Smooth muscle cell (in vitro differentiated cells): ENCODE results near the gene LPP. TPM values are rescaled to one million over a fixed set of nuclear protein-coding genes. Genes with fewer than 3 reads are reported as not detected.

ENCODE experiments used
- DNase-seq: peaks from one replicate; lab custom pipeline; 2025; ENCODE audit not compliant: unreplicated experiment; lab: John Stamatoyannopoulos, UW
- H2AFZ ChIP-seq: fragments of 200-600 bp; sonication (generic); 2 replicates; pipeline ENCODE4 v1.6.0; 2016; ENCODE audit warnings: antibody characterized with exemption, low read depth, mild to moderate bottlenecking
- H3F3A ChIP-seq: fragments of 200-600 bp; sonication (generic); 2 replicates; pipeline ENCODE4 v1.6.0; 2017; ENCODE audit warnings: antibody characterized with exemption, low read depth
- H3K27ac ChIP-seq: fragments of 200-600 bp; sonication (generic); 2 replicates; pipeline ENCODE4 v1.5.1; 2016; ENCODE audit warnings: low read depth, mild to moderate bottlenecking
- H3K27me3 ChIP-seq: fragments of 200-600 bp; sonication (generic); 2 replicates; pipeline ENCODE4 v1.6.1; 2016; ENCODE audit warnings: low read depth, mild to moderate bottlenecking
- H3K36me3 ChIP-seq: fragments of 200-600 bp; sonication (generic); 2 replicates; pipeline ENCODE4 v1.5.1; 2016; ENCODE audit warnings: low read depth
- H3K4me1 ChIP-seq: fragments of 200-600 bp; sonication (generic); 2 replicates; pipeline ENCODE4 v1.5.1; 2016; ENCODE audit warnings: low read depth
- H3K4me2 ChIP-seq: fragments of 200-600 bp; sonication (generic); 2 replicates; pipeline ENCODE4 v1.6.0; 2016; ENCODE audit warnings: mild to moderate bottlenecking
- H3K4me3 ChIP-seq: fragments of 200-600 bp; sonication (generic); 2 replicates; pipeline ENCODE4 v1.5.1; 2016; ENCODE audit warnings: mild to moderate bottlenecking
- H3K79me2 ChIP-seq: fragments of 200-600 bp; sonication (generic); 2 replicates; pipeline ENCODE4 v1.6.0; 2016; ENCODE audit warnings: low read depth, mild to moderate bottlenecking
- H3K9ac ChIP-seq: fragments of 200-600 bp; sonication (generic); 2 replicates; pipeline ENCODE4 v1.6.0; 2016; ENCODE audit warnings: low read depth
- H3K9me3 ChIP-seq: fragments of 200-600 bp; sonication (generic); replicated peaks from 2 replicates; pipeline ENCODE4 v1.5.1; 2016; ENCODE audit warnings: low read depth
- H4K20me1 ChIP-seq: fragments of 200-600 bp; sonication (generic); 2 replicates; pipeline ENCODE4 v1.6.0; 2016; ENCODE audit warnings: low read depth
- CTCF ChIP-seq: fragments of 200-600 bp; sonication (generic); IDR thresholded peaks from 2 replicates; pipeline ENCODE4 v1.5.1; 2017; ENCODE audit warnings: borderline replicate concordance, mild to moderate bottlenecking, antibody characterized with exemption; ENCODE audit not compliant: insufficient read depth, poor library complexity, severe bottlenecking
- WGBS: methylation state at CpG from one replicate; pipeline ENCODE4 v1.1.7; 2016; ENCODE audit warnings: low lambda C conversion rate; 5-methylcytosine and 5-hydroxymethylcytosine counted together
- polyA plus RNA-seq: library from polyadenylated mRNA; unstranded; fragments of >200 nt; fragmentation: Nextera tagmentation; extraction: Ambion mirVana; gene quantifications from 2 replicates; pipeline ENCODE4 v1.2.1, GENCODE V29; 2016
- total RNA-seq: library from RNA; depleted of rRNA; stranded (reverse); fragments of >200 nt; gene quantifications from 2 replicates; pipeline ENCODE4 v1.2.3, GENCODE V29; 2014

LPP gene
- total and polyA plus RNA-seq, 2 experiments from 2014 or later, result 42.3 to 128 TPM

GRCh38 chr3:188931036-188931435, 777.1 kb downstream of the LPP start:
- 41% methylated on average over 3 of the region's 3 CpGs for WGBS
- Histone ChIP-seq H3K9ac (no peak overlapping the region), H3K79me2 (no peaks in the 10 kb centered on the region), H3K9me3 (no peaks in the 10 kb centered on the region), H3K4me2 (no peak overlapping the region), H3K4me1 (no peaks in the 10 kb centered on the region), H2AFZ (no peak overlapping the region), H3K4me3 (no peak overlapping the region), H4K20me1 (no peaks in the 10 kb centered on the region), H3K27me3 (no peaks in the 10 kb centered on the region), H3F3A (no peaks in the 10 kb centered on the region), H3K36me3 (no peaks in the 10 kb centered on the region), H3K27ac (no peak overlapping the region)
- no peak for TF ChIP-seq CTCF
- no peak for DNase-seq

DNA sequence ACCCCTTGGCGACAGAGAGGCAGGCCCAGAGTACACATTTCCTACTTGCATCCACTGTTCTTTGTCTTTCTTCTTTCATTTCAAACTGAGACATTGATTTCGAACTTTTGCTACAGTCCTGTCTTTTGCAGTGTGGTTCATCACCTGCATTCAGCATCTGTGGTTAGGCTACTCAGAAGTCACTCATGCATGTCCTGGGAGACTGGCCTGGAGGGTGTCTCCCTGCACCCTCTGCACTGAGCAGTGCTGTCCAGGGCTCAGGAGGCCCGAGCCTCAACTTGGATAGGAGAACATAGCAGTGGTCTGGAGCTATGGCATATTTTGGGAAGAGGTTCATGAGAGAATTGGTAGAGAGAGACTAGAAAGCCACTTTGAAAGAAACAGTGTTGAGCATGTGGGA, 777.6 kb downstream of the LPP start:
- Histone ChIP-seq H3K36me3 (no peaks in the 10 kb centered on the region), H4K20me1 (no peaks in the 10 kb centered on the region), H3K4me1 (no peaks in the 10 kb centered on the region), H2AFZ (no peak overlapping the region), H3K9ac (no peak overlapping the region), H3K4me3 (no peak overlapping the region), H3K9me3 (no peaks in the 10 kb centered on the region), H3K79me2 (no peaks in the 10 kb centered on the region), H3K4me2 (no peak overlapping the region), H3K27ac (no peak overlapping the region), H3K27me3 (no peaks in the 10 kb centered on the region), H3F3A (no peaks in the 10 kb centered on the region)
- WGBS, result 87% methylated on average over 3 of the region's 3 CpGs
- no peak for DNase-seq
- TF ChIP-seq CTCF, result no peak

- no peak overlapping the region for H3K9ac ChIP-seq
- no peak for TF ChIP-seq CTCF
- WGBS, result 95% methylated on average over 5 of the region's 5 CpGs
- no peak for DNase-seq
- H2AFZ ChIP-seq, result no peak overlapping the region
- no peaks in the 10 kb centered on the region for H3K36me3 ChIP-seq
- no peaks in the 10 kb centered on the region for H4K20me1 ChIP-seq
- H3K4me3 ChIP-seq, result no peak overlapping the region
- H3K4me2 ChIP-seq, result no peak overlapping the region
- no peaks in the 10 kb centered on the region for H3F3A ChIP-seq
- no peaks in the 10 kb centered on the region for H3K9me3 ChIP-seq
- H3K27ac ChIP-seq, result no peak overlapping the region
- no peaks in the 10 kb centered on the region for H3K27me3 ChIP-seq
- H3K4me1 ChIP-seq, result no peaks in the 10 kb centered on the region
- no peaks in the 10 kb centered on the region for H3K79me2 ChIP-seq
Measured at GRCh38 chr3:188934989-188935388, 781.0 kb downstream of the LPP start.

DNA sequence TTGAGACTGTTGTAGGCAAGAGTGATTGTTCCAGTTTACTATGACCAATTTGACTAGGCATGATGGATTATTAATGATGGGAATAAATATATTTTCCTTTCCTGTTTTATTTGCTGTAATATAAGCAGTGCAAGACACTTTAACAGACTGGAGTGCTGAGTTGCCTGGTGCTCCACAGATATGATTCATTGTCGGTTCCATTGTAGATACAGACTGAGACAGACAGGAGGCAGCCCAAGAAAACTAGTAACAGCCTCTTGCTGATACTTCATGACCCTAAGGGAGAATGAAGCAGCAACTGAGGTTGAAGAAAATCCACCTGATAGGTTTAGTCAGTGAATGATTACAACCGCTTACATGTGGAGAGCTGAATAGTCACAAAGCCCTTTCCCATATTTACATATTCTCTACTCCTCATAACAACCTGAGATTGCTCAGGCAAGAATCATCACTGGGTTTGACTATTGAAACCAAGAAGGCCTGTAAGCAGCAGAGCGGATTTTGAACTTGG, 782.7 kb downstream of the LPP start:
- Histone ChIP-seq H3K4me3 (no peak overlapping the region), H3K36me3 (no peaks in the 10 kb centered on the region), H3K79me2 (no peaks in the 10 kb centered on the region), H3K9ac (no peak overlapping the region), H4K20me1 (no peaks in the 10 kb centered on the region), H3K4me1 (no peaks in the 10 kb centered on the region), H3K27ac (no peak overlapping the region), H3K9me3 (no peaks in the 10 kb centered on the region), H3K4me2 (no peak overlapping the region), H3F3A (no peaks in the 10 kb centered on the region), H2AFZ (no peak overlapping the region), H3K27me3 (no peaks in the 10 kb centered on the region)
- TF ChIP-seq CTCF, result no peak
- WGBS, result 84% methylated on average over 3 of the region's 3 CpGs
- no peak for DNase-seq
